HepG2 (cell line): ENCODE measurements around the gene MFSD11. TPM values are rescaled to one million over a fixed set of nuclear protein-coding genes. Genes with fewer than 3 reads are reported as not detected.

Experiments
- DNMT1 ChIP-seq: sonication (generic); formaldehyde crosslinking; IDR thresholded peaks from 2 replicates; pipeline ENCODE4 v1.5.1; 2020; ENCODE audit warnings: mild to moderate bottlenecking, missing genetic modification reagents
- FOSL1 ChIP-seq: sonication (generic); formaldehyde crosslinking; IDR thresholded peaks from 2 replicates; pipeline ENCODE4 v1.9.0; 2021; ENCODE audit warnings: missing genetic modification reagents, borderline replicate concordance
- HOXA5 ChIP-seq: sonication (generic); formaldehyde crosslinking; IDR thresholded peaks from 2 replicates; pipeline ENCODE4 v1.4.0; 2020; ENCODE audit warnings: missing genetic modification reagents
- LCORL ChIP-seq, 2 experiments: fragments of 450-650 bp in 1 of 2; sonication (generic) in 1 of 2; formaldehyde crosslinking in 1 of 2; IDR thresholded peaks; 2 replicates each; pipeline versions ENCODE4 v1.5.0 to v1.6.1; 2017 to 2020; ENCODE audit warnings: antibody characterized with exemption in 1 of 2, missing genetic modification reagents in 1 of 2
- NFATC3 ChIP-seq: sonication (generic); formaldehyde crosslinking; IDR thresholded peaks from 2 replicates; pipeline ENCODE4 v1.5.1; 2020; ENCODE audit warnings: mild to moderate bottlenecking, missing genetic modification reagents
- PHF20 ChIP-seq: sonication (generic); formaldehyde crosslinking; IDR thresholded peaks from 2 replicates; pipeline ENCODE4 v1.5.0; 2020; ENCODE audit warnings: mild to moderate bottlenecking, missing genetic modification reagents
- SRSF1 ChIP-seq: fragments of 200-400 bp; formaldehyde crosslinking; optimal IDR thresholded peaks from 2 replicates; pipeline ENCODE3; 2017; ENCODE audit warnings: mild to moderate bottlenecking, low read depth, low read length, moderate library complexity
- TBX2 ChIP-seq: sonication (generic); formaldehyde crosslinking; IDR thresholded peaks from 2 replicates; pipeline ENCODE4 v1.5.0; 2020; ENCODE audit warnings: missing genetic modification reagents, mild to moderate bottlenecking, borderline replicate concordance
- THRA ChIP-seq: sonication (generic); formaldehyde crosslinking; IDR thresholded peaks from 2 replicates; pipeline ENCODE4 v1.4.0; 2020; ENCODE audit warnings: missing genetic modification reagents, borderline replicate concordance
- ZNF263 ChIP-seq: sonication (generic); formaldehyde crosslinking; IDR thresholded peaks from 2 replicates; pipeline ENCODE4 v1.4.0; 2020; ENCODE audit warnings: missing genetic modification reagents
- ZNF337 ChIP-seq: sonication (generic); formaldehyde crosslinking; IDR thresholded peaks from 2 replicates; pipeline ENCODE4 v1.5.1; 2020; ENCODE audit warnings: missing genetic modification reagents, low read depth, mild to moderate bottlenecking, borderline replicate concordance
- ZNF367 ChIP-seq: sonication (generic); formaldehyde crosslinking; IDR thresholded peaks from 2 replicates; pipeline ENCODE4 v1.4.0; 2020; ENCODE audit warnings: missing genetic modification reagents, borderline replicate concordance
- ZNF570 ChIP-seq: sonication (generic); formaldehyde crosslinking; IDR thresholded peaks from 2 replicates; pipeline ENCODE4 v1.4.0; 2020; ENCODE audit warnings: mild to moderate bottlenecking, missing genetic modification reagents, borderline replicate concordance
- ZNF740 ChIP-seq: sonication (generic); formaldehyde crosslinking; IDR thresholded peaks from 2 replicates; pipeline ENCODE4 v1.4.0; 2020; ENCODE audit warnings: missing genetic modification reagents
- ZNF784 ChIP-seq: sonication (generic); formaldehyde crosslinking; IDR thresholded peaks from 2 replicates; pipeline ENCODE4 v1.5.1; 2020; ENCODE audit warnings: missing genetic modification reagents, mild to moderate bottlenecking, borderline replicate concordance
- polyA plus RNA-seq, 8 experiments: library from polyadenylated mRNA; depleted of rRNA in 3 of 8; stranded (reverse) in 7 of 8; unstranded in 1 of 8; fragments of >200 nt; fragmentation: Illumina TruSeq in 4 of 8; extraction: Trizol in 4 of 8; gene quantifications; 2 replicates each; pipeline versions ENCODE4 v1.2.1 to v1.2.3, GENCODE V29; 2011 to 2016; ENCODE audit warnings: low read depth in 4 of 8, missing spikeins in 1 of 8, mixed read lengths in 1 of 8; ENCODE audit not compliant: insufficient read depth in 1 of 8
- total RNA-seq, 5 experiments: library from RNA; depleted of rRNA; stranded (reverse); fragments of >200 nt; fragmentation: Illumina TruSeq; extraction: Trizol; gene quantifications; 2 replicates each; pipeline ENCODE4 v1.2.3, GENCODE V29; 2016; ENCODE audit warnings: low read depth in 1 of 5
- TF ChIP-seq, protein P1 (sequence below): sonication (generic); formaldehyde crosslinking; IDR thresholded peaks from 2 replicates; pipeline ENCODE4 v1.8.0; 2022; ENCODE audit warnings: mild to moderate bottlenecking, missing genetic modification reagents, borderline replicate concordance
- TF ChIP-seq, protein P2 (sequence below): IDR thresholded peaks from 2 replicates; pipeline ENCODE4 v1.6.1; 2012; ENCODE audit warnings: low read depth, low read length, improper control_type of control experiment
- TF ChIP-seq, protein P3 (sequence below): sonication (generic); formaldehyde crosslinking; IDR thresholded peaks from 2 replicates; pipeline ENCODE4 v1.8.0; 2022; ENCODE audit warnings: mild to moderate bottlenecking, missing genetic modification reagents, moderate library complexity
- TF ChIP-seq, protein P4 (sequence below): sonication (generic); formaldehyde crosslinking; IDR thresholded peaks from 2 replicates; pipeline ENCODE4 v1.4.0; 2020; ENCODE audit warnings: mild to moderate bottlenecking, missing genetic modification reagents

Gene MFSD11
- total and polyA plus RNA-seq, 2 of the 13 experiments (the other 11 are each of a cell fraction or from before 2014, with no cell fraction given): 26.1 to 36.3 TPM

GRCh38 chr17:76701471-76701967 is 36.4 kb upstream of the MFSD11 start (continued):
- TF ChIP-seq, protein P1, sequence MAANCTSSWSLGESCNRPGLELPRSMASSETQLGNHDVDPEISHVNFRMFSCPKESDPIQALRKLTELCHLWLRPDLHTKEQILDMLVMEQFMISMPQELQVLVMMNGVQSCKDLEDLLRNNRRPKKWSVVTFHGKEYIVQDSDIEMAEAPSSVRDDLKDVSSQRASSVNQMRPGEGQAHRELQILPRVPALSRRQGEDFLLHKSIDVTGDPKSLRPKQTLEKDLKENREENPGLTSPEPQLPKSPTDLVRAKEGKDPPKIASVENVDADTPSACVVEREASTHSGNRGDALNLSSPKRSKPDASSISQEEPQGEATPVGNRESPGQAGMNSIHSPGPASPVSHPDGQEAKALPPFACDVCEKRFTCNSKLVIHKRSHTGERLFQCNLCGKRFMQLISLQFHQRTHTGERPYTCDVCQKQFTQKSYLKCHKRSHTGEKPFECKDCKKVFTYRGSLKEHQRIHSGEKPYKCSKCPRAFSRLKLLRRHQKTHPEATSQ: peak; percentile 34; the same call in 1 of the 2 replicates
- TF ChIP-seq SRSF1: no peak
- TF ChIP-seq HOXA5 (CRISPR knock-in tag): no peak; the same call in 1 of the 2 replicates
- peak; percentile 86 for TF ChIP-seq ZNF740 (CRISPR knock-in tag)
- no peak for TF ChIP-seq ZNF337 (CRISPR knock-in tag)
- TF ChIP-seq THRA (CRISPR knock-in tag): no peak
- TF ChIP-seq, protein P2, sequence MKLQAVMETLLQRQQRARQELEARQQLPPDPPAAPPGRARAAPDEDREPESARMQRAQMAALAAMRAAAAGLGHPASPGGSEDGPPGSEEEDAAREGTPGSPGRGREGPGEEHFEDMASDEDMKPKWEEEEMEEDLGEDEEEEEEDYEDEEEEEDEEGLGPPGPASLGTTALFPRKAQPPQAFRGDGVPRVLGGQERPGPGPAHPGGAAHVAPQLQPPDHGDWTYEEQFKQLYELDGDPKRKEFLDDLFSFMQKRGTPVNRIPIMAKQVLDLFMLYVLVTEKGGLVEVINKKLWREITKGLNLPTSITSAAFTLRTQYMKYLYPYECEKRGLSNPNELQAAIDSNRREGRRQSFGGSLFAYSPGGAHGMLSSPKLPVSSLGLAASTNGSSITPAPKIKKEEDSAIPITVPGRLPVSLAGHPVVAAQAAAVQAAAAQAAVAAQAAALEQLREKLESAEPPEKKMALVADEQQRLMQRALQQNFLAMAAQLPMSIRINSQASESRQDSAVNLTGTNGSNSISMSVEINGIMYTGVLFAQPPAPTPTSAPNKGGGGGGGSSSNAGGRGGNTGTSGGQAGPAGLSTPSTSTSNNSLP: no peak
- TF ChIP-seq, protein P3, sequence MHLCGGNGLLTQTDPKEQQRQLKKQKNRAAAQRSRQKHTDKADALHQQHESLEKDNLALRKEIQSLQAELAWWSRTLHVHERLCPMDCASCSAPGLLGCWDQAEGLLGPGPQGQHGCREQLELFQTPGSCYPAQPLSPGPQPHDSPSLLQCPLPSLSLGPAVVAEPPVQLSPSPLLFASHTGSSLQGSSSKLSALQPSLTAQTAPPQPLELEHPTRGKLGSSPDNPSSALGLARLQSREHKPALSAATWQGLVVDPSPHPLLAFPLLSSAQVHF (CRISPR knock-in tag): no peak
- TF ChIP-seq PHF20 (CRISPR knock-in tag): 0 out of 2 replicates have a peak, but pooled peaks have one; percentile 23
- TF ChIP-seq, protein P4, sequence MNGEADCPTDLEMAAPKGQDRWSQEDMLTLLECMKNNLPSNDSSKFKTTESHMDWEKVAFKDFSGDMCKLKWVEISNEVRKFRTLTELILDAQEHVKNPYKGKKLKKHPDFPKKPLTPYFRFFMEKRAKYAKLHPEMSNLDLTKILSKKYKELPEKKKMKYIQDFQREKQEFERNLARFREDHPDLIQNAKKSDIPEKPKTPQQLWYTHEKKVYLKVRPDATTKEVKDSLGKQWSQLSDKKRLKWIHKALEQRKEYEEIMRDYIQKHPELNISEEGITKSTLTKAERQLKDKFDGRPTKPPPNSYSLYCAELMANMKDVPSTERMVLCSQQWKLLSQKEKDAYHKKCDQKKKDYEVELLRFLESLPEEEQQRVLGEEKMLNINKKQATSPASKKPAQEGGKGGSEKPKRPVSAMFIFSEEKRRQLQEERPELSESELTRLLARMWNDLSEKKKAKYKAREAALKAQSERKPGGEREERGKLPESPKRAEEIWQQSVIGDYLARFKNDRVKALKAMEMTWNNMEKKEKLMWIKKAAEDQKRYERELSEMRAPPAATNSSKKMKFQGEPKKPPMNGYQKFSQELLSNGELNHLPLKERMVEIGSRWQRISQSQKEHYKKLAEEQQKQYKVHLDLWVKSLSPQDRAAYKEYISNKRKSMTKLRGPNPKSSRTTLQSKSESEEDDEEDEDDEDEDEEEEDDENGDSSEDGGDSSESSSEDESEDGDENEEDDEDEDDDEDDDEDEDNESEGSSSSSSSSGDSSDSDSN: no peak; the same call in 1 of the 2 replicates
- no peak for TF ChIP-seq ZNF367 (CRISPR knock-in tag)
- TF ChIP-seq TBX2: peak; percentile 50; the same call in 1 of the 2 replicates
- no peak for TF ChIP-seq ZNF570 (CRISPR knock-in tag)
- TF ChIP-seq DNMT1: peak; percentile 64; the same call in 1 of the 2 replicates
- peak; percentile 81 for TF ChIP-seq LCORL (IDR thresholded peaks at IDR 0.05)
- TF ChIP-seq LCORL (CRISPR knock-in tag; IDR thresholded peaks at IDR 0.05): peak; percentile 91
- no peak for TF ChIP-seq NFATC3
- TF ChIP-seq FOSL1 (CRISPR knock-in tag): no peak
- TF ChIP-seq ZNF263 (CRISPR knock-in tag): no peak
- TF ChIP-seq ZNF784 (CRISPR knock-in tag): no peak
